ENCODE measurements around the gene ARHGEF12. TPM values are rescaled to one million over a fixed set of nuclear protein-coding genes. Genes with fewer than 3 reads are reported as not detected.

The ARHGEF12 gene
- total RNA-seq, 1 experiment from 2014 or later, result 27.3 TPM

- no peak for DNase-seq (ENCODE audit: low read depth, low spot score)
- in situ Hi-C loops (cut with HindIII; ENCODE audit: low pct_unique_long_range_greater_than_20kb, low sequenced_read_pairs), result no loop called here
These were observed 55.6 kb downstream of the ARHGEF12 start for GRCh38 chr11:120391854-120392253.

GRCh38 chr11:120392314-120392713, 56.1 kb downstream of the ARHGEF12 start:
- in situ Hi-C loops (cut with HindIII; ENCODE audit: low pct_unique_long_range_greater_than_20kb, low sequenced_read_pairs), result no loop called here
- DNase-seq (ENCODE audit: low read depth, low spot score), result no peak

GRCh38 chr11:120392793-120393192, 56.6 kb downstream of the ARHGEF12 start:
- DNase-seq (ENCODE audit: low read depth, low spot score), result no peak
- in situ Hi-C loops (cut with HindIII; ENCODE audit: low pct_unique_long_range_greater_than_20kb, low sequenced_read_pairs), result no loop called here

- no peak for DNase-seq (ENCODE audit: low read depth, low spot score)
- in situ Hi-C loops (cut with HindIII; ENCODE audit: low pct_unique_long_range_greater_than_20kb, low sequenced_read_pairs), result no loop called here
These were observed 57.9 kb downstream of the ARHGEF12 start for GRCh38 chr11:120394119-120394518.

GRCh38 chr11:120395778-120396177, 59.6 kb downstream of the ARHGEF12 start:
- in situ Hi-C loops (cut with HindIII; ENCODE audit: low pct_unique_long_range_greater_than_20kb, low sequenced_read_pairs), result no loop called here

GRCh38 chr11:120398132-120398531, 61.9 kb downstream of the ARHGEF12 start:
- no peak for DNase-seq (ENCODE audit: low read depth, low spot score)
- in situ Hi-C loops (cut with HindIII; ENCODE audit: low pct_unique_long_range_greater_than_20kb, low sequenced_read_pairs), result no loop called here

More at GRCh38 chr11:120395778-120396177, 59.6 kb downstream of the ARHGEF12 start:
- DNase-seq (ENCODE audit: low read depth, low spot score), result no peak

- DNase-seq (ENCODE audit: low read depth, low spot score), result no peak
- in situ Hi-C loops (cut with HindIII; ENCODE audit: low pct_unique_long_range_greater_than_20kb, low sequenced_read_pairs), result no loop called here
These were observed 63.1 kb downstream of the ARHGEF12 start for GRCh38 chr11:120399307-120399706.

- DNase-seq (ENCODE audit: low read depth, low spot score), result peak; percentile 83
- in situ Hi-C loops (cut with HindIII; ENCODE audit: low pct_unique_long_range_greater_than_20kb, low sequenced_read_pairs), result no loop called here
These were observed 64.6 kb downstream of the ARHGEF12 start for GRCh38 chr11:120400564-120401364.

- in situ Hi-C loops (cut with HindIII; ENCODE audit: low pct_unique_long_range_greater_than_20kb, low sequenced_read_pairs), result no loop called here
- DNase-seq (ENCODE audit: low read depth, low spot score), result no peak
These were observed 65.3 kb downstream of the ARHGEF12 start for GRCh38 chr11:120401506-120401905.

GRCh38 chr11:120403966-120404365, 67.8 kb downstream of the ARHGEF12 start:
- DNase-seq (ENCODE audit: low read depth, low spot score), result no peak
- in situ Hi-C loops (cut with HindIII; ENCODE audit: low pct_unique_long_range_greater_than_20kb, low sequenced_read_pairs), result no loop called here

- in situ Hi-C loops (cut with HindIII; ENCODE audit: low pct_unique_long_range_greater_than_20kb, low sequenced_read_pairs), result no loop called here
- DNase-seq (ENCODE audit: low read depth, low spot score), result no peak
These were observed 68.3 kb downstream of the ARHGEF12 start for GRCh38 chr11:120404495-120404894.

GRCh38 chr11:120409655-120410054, 73.4 kb downstream of the ARHGEF12 start:
- no peak for DNase-seq (ENCODE audit: low read depth, low spot score)

GRCh38 chr11:120410622-120411380, 74.6 kb downstream of the ARHGEF12 start:
- in situ Hi-C loops (cut with HindIII; ENCODE audit: low pct_unique_long_range_greater_than_20kb, low sequenced_read_pairs), result no loop called here

More at GRCh38 chr11:120409655-120410054, 73.4 kb downstream of the ARHGEF12 start:
- in situ Hi-C loops (cut with HindIII; ENCODE audit: low pct_unique_long_range_greater_than_20kb, low sequenced_read_pairs), result no loop called here

GRCh38 chr11:120413480-120413879, 77.3 kb downstream of the ARHGEF12 start:
- in situ Hi-C loops (cut with HindIII; ENCODE audit: low pct_unique_long_range_greater_than_20kb, low sequenced_read_pairs), result no loop called here
- DNase-seq (ENCODE audit: low read depth, low spot score), result no peak

More at GRCh38 chr11:120410622-120411380, 74.6 kb downstream of the ARHGEF12 start:
- DNase-seq (ENCODE audit: low read depth, low spot score), result no peak

GRCh38 chr11:120420572-120420971, 84.4 kb downstream of the ARHGEF12 start:
- no peak for DNase-seq (ENCODE audit: low read depth, low spot score)
- in situ Hi-C loops (cut with HindIII; ENCODE audit: low pct_unique_long_range_greater_than_20kb, low sequenced_read_pairs), result no loop called here

- in situ Hi-C loops (cut with HindIII; ENCODE audit: low pct_unique_long_range_greater_than_20kb, low sequenced_read_pairs), result no loop called here
These were observed 88.2 kb downstream of the ARHGEF12 start for GRCh38 chr11:120424185-120424969.

GRCh38 chr11:120424970-120425332, 88.7 kb downstream of the ARHGEF12 start:
- in situ Hi-C loops (cut with HindIII; ENCODE audit: low pct_unique_long_range_greater_than_20kb, low sequenced_read_pairs), result no loop called here
- DNase-seq (ENCODE audit: low read depth, low spot score), result no peak

More at GRCh38 chr11:120424185-120424969, 88.2 kb downstream of the ARHGEF12 start:
- no peak for DNase-seq (ENCODE audit: low read depth, low spot score)

GRCh38 chr11:120425527-120425926, 89.3 kb downstream of the ARHGEF12 start:
- in situ Hi-C loops (cut with HindIII; ENCODE audit: low pct_unique_long_range_greater_than_20kb, low sequenced_read_pairs), result no loop called here

More at GRCh38 chr11:120425527-120425926, 89.3 kb downstream of the ARHGEF12 start:
- DNase-seq (ENCODE audit: low read depth, low spot score), result no peak

Measured in SK-MEL-5 (cell line).